ENCODE data around the gene CRX.

- TF ChIP-seq EZH2 (IDR thresholded peaks at IDR 0.05; ENCODE audit: borderline replicate concordance, insufficient read depth, low read depth, low read length, poor library complexity, severe bottlenecking) (no peak), CTCF (IDR thresholded peaks at IDR 0.05) (no peak)
Observed at GRCh38 chr19:47819858-47820257, 1.9 kb upstream of the CRX start.

Measured in B cell (primary cell).